Measurements from ENCODE around the gene NUP88. TPM values are rescaled to one million over a fixed set of nuclear protein-coding genes. Genes with fewer than 3 reads are reported as not detected.

Gene NUP88
- total and polyA plus RNA-seq, 2 donors from 2014 or later, result 55.1 to 57.9 TPM

GRCh38 chr17:5466295-5466694 is 46.8 kb upstream of the NUP88 start:
- Histone ChIP-seq H3K9ac (ENCODE audit: low read length in 3 of 3) (no peak overlapping the region), H3K27ac (ENCODE audit: low read depth in 2 of 2, low read length in 2 of 2) (no peak overlapping the region), H3K9me3 (ENCODE audit: control insufficient read depth in 2 of 3, insufficient read depth in 1 of 3, low read length in 3 of 3) (no peaks in the 10 kb centered on the region), H3K4me1 (ENCODE audit: control insufficient read depth in 2 of 3, insufficient read depth in 2 of 3, low read depth in 1 of 3, low read length in 3 of 3) (peaks cover 0 to 8% (median 0%) of the 10 kb centered on the region in 3 donors), H3K36me3 (ENCODE audit: control insufficient read depth in 2 of 3, insufficient read depth in 3 of 3, low read length in 3 of 3) (peaks cover 0 to 2% (median 0%) of the 10 kb centered on the region in 3 donors), H3K27me3 (ENCODE audit: control insufficient read depth, insufficient read depth, low read length) (no peaks in the 10 kb centered on the region), H3K4me3 (ENCODE audit: low read length in 3 of 3) (no peak overlapping the region)
- FAIRE-seq (no peak), DNase-seq (no peak)
- intact Hi-C loops (cut with DNase I), result no loop called here
- no peak for TF ChIP-seq CTCF (IDR thresholded peaks at IDR 0.05; ENCODE audit: borderline replicate concordance, extremely low read depth, insufficient read depth)

DNA sequence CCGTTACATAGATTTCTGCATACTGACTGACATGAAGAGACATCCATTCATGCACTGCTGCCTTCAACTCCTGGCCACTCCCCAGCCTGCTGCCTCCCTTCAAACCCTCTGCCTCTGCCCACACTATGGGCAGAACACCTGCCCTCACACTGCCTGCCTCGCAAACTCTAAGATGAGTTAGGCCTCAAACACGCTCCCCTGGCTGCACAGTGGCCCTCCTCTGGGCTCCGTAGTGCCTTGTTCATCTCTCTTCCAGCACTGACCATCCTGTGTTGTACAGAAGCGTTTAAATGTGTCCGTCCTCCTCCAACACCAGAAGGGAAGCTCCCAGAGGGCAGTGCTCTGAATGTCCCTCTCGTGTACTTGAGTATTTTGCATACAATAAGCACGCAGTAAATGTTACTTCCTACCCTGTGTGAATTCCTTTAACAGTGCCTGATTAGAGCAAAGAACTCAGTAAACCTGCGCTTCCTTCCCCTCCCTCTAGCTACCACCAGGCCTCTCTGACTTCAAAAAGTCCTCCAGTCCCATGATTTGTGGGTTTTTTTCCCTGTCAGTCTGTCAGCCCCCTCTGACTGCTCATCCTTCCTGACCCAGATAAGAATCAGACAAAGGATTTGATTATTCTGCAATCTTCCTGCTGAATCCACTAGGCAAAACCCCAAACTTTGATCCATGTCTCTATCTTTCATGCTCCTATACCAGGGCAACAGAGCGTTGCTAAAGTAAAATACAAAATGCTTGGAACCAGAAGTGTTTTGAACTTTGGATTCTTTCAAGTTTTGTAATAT is 45.5 kb upstream of the NUP88 start:
- no peak for FAIRE-seq

GRCh38 chr17:5446786-5447185 is 27.3 kb upstream of the NUP88 start:
- intact Hi-C loops (cut with DNase I), result no loop called here
- Histone ChIP-seq H3K36me3 (ENCODE audit: control insufficient read depth in 2 of 3, insufficient read depth in 3 of 3, low read length in 3 of 3) (peaks cover 3 to 26% (median 20%) of the 10 kb centered on the region in 3 donors), H3K4me1 (ENCODE audit: control insufficient read depth in 2 of 3, insufficient read depth in 2 of 3, low read depth in 1 of 3, low read length in 3 of 3) (no peaks in the 10 kb centered on the region), H3K9ac (ENCODE audit: low read length in 3 of 3) (no peak overlapping the region), H3K27me3 (ENCODE audit: control insufficient read depth, insufficient read depth, low read length) (no peaks in the 10 kb centered on the region), H3K27ac (ENCODE audit: low read depth in 2 of 2, low read length in 2 of 2) (no peak overlapping the region), H3K4me3 (ENCODE audit: low read length in 3 of 3) (no peak overlapping the region), H3K9me3 (ENCODE audit: control insufficient read depth in 2 of 3, insufficient read depth in 1 of 3, low read length in 3 of 3) (no peaks in the 10 kb centered on the region)
- no peak for TF ChIP-seq CTCF (IDR thresholded peaks at IDR 0.05; ENCODE audit: borderline replicate concordance, extremely low read depth, insufficient read depth)
- DNase-seq, result no peak
- FAIRE-seq, result no peak

More for the DNA sequence above, 45.5 kb upstream of the NUP88 start:
- H3K27ac ChIP-seq (ENCODE audit: low read depth in 2 of 2, low read length in 2 of 2), result no peak overlapping the region
- H3K27me3 ChIP-seq (ENCODE audit: control insufficient read depth, insufficient read depth, low read length), result no peaks in the 10 kb centered on the region
- H3K4me3 ChIP-seq (ENCODE audit: low read length in 3 of 3), result no peak overlapping the region
- no peak for TF ChIP-seq CTCF (IDR thresholded peaks at IDR 0.05; ENCODE audit: borderline replicate concordance, extremely low read depth, insufficient read depth)
- no peak for DNase-seq
- H3K9me3 ChIP-seq (ENCODE audit: control insufficient read depth in 2 of 3, insufficient read depth in 1 of 3, low read length in 3 of 3), result no peaks in the 10 kb centered on the region
- intact Hi-C loops (cut with DNase I), result no loop called here
- H3K36me3 ChIP-seq (ENCODE audit: control insufficient read depth in 2 of 3, insufficient read depth in 3 of 3, low read length in 3 of 3), result peaks cover 0 to 6% (median 4%) of the 10 kb centered on the region in 3 donors
- H3K9ac ChIP-seq (ENCODE audit: low read length in 3 of 3), result no peak overlapping the region
- peaks cover 0 to 8% (median 0%) of the 10 kb centered on the region in 3 donors for H3K4me1 ChIP-seq (ENCODE audit: control insufficient read depth in 2 of 3, insufficient read depth in 2 of 3, low read depth in 1 of 3, low read length in 3 of 3)
